Stimulated activated CD8-positive, alpha-beta memory T cell treated with anti-CD3 and anti-CD28 coated beads, Interleukin-12 subunit alpha, Interleukin-12 subunit beta, amount 100 ng/mL, for 24 hours (primary cell): ENCODE data around the gene PROSER3.

Source experiments
- DNase-seq: peaks from one replicate; pipeline ENCODE4 v3.0.0-alpha.2; 2020; ENCODE audit errors: extremely low read depth

Gene PROSER3

DNA sequence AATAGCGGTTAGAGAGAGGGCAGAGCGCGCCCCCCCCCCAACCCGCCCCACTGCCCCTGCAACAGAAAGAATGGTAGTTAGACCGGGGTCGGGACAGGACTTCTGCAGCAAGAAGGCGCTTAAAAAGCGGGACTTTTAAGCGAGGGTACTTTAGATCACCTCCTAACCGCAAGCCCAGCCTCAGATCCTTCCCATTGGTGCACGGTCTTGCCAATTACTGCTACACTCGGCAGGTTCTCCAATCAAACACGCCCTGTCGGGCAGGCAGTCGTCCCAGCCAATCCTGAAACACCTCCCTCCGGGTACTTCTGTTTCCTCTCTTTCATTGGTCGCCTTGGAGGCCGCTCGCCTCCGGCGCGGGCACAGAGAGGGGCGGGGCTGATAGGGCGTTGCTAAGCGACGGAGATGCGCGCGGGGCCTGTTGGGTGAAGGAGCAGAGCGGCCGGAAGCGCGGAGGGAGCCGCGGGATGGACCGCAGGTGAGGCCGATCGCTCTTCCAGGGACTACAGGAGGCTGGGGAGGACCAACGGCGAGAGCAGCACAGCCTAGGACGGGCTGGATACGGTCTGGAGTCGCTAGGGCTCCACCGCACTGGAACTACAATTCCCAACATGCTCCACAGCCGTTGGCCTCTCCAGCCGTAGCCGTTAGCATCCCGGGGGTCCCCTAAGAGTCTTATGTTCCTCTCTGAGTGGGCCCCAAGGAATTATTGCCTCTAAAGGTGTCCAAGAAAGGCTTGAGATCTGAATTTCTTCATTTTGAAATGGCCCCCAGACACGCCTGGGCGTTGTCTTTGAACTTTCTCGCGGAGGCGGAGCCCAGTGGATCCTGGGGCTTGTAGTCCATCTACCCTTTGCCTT, at the start of gene PROSER3:
Gene PROSER3, plus strand, starts transcription at position 428 of the 860 bp plus-strand sequence. Its CDS starts 40 bp downstream, at position 468.
- peak; percentile 95 for DNase-seq

DNA sequence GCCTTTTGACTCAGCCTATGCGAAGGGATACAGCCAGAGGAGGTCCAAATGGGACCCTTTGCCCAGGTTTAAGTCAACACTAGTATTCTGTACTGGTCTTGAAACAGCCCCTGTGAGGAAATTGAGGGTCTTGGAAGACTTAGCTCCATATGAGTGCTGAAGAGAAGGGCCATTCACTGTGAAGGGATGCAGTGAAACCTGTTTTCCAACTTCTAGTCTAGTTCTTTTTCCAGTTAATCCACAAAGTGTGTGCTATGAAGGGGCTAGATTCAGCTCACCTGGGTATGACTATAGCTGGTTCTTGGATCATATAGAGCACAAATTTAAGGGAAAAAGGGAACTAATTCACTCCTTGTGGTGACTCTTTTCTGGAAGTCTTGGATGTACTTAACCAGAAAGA, 49.6 kb upstream of the PROSER3 start:
- no peak for DNase-seq

DNA sequence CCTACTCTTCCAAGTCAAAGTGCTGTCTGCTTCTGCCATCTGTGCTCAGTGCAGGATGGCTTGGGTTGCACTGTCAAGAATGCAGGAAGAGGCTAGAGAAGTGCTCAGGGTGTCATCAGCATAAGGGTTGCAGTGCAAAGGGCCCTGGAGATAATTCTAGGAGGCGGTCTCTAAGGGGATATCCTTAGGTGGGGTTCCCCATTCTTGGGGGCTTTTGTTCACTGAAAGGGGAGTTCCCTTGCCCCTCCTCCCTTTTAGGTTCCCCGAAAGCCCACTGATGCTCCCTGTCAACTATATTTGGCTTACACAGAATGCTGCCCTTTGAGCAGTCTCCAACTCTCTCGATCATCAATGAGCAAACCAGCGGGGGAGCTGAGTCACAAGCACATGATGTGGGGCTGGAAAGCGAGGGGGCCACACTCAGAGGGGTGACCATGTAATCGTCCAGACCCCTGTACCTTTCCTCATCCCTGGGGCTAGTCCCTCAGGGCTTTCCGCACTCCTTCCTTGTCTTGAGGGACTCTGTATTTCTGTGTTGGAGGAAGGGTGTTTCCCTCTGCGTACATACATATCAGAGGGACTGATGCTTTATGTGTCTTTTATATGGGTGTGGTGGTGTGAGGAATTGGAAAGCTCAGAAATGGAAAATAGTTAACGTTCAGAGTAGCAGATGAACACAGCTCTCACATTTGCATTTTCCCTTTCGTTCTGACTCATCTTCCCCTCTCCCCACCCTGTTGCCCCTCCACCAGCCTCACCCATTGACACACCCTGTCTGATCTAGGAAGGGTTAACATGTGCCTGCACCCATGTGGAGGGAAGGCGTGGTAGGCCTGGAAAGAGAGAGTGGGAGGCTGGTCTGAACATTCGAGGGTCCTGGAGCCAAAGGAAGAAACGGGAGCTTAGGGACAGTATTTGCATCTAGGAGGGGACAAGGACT, 46.9 kb upstream of the PROSER3 start:
- peak; percentile 47 for DNase-seq

GRCh38 chr19:35712567-35713505, 45.1 kb upstream of the PROSER3 start:
- peak; percentile 72 for DNase-seq

- DNase-seq: no peak
Measured at GRCh38 chr19:35713506-35713850, 44.5 kb upstream of the PROSER3 start.

DNA sequence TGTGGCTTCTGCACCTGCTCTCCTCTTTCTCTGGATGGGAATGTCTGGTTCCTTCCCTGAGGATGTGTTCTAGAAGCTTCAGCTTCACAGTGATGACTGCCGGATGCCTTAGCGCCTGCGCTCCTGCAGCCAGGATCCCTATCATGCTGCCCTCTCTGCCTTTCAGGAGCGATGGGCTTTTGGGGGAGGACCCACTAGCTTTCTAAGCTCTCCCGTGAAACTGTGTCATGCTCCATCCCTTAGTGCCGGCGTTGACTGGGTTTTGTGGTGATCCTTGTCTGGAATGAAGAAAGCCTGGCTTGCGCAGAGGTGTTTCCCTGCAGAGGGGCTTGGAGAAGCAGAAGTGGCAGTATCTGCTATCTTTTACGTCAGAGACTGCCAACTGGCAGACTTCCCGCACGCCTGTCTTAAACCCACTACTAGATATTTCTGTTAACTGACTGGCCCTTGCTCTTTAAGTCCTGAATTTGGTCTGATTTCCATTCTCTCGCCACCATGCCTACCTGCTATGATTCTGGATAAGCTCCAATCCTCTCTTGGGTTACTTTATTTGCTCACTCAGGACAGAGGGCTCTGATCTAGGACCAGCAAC, 44.0 kb upstream of the PROSER3 start:
- DNase-seq: no peak

DNA sequence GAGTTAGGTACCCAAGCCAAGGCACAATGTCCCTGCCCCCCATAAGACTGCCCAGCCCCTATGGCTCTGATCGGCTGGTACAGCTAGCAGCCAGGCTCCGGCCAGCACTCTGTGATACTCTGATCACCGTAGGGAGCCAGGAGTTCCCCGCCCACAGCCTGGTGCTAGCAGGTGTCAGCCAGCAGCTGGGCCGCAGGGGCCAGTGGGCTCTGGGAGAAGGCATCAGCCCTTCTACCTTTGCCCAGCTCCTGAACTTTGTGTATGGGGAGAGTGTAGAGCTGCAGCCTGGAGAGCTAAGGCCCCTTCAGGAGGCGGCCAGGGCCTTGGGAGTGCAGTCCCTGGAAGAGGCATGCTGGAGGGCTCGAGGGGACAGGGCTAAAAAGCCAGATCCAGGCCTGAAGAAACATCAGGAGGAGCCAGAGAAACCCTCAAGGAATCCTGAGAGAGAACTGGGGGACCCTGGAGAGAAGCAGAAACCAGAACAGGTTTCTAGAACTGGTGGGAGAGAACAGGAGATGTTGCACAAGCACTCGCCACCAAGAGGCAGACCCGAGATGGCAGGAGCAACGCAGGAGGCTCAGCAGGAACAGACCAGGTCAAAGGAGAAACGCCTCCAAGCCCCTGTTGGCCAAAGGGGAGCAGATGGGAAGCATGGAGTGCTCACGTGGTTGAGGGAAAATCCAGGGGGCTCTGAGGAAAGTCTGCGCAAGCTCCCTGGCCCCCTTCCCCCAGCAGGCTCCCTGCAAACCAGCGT, 43.2 kb upstream of the PROSER3 start:
- DNase-seq: no peak

DNA sequence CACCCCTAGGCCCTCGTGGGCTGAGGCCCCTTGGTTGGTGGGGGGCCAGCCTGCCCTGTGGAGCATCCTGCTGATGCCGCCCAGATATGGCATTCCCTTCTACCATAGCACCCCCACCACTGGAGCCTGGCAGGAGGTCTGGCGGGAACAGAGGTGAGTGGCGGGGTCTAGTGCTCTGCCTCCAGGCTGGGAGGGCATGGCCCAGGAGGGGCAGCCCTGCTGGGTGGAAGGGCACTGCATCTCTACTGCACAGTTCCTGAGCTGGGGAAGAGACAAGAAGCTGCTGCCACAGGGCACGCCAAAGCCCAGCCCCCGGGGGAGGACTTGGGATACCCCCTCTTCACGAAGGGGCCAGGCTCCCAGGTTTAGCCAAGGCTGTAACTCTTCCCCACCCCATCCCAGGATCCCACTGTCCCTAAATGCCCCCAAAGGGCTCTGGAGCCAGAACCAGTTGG, 42.6 kb upstream of the PROSER3 start:
- no peak for DNase-seq

DNA sequence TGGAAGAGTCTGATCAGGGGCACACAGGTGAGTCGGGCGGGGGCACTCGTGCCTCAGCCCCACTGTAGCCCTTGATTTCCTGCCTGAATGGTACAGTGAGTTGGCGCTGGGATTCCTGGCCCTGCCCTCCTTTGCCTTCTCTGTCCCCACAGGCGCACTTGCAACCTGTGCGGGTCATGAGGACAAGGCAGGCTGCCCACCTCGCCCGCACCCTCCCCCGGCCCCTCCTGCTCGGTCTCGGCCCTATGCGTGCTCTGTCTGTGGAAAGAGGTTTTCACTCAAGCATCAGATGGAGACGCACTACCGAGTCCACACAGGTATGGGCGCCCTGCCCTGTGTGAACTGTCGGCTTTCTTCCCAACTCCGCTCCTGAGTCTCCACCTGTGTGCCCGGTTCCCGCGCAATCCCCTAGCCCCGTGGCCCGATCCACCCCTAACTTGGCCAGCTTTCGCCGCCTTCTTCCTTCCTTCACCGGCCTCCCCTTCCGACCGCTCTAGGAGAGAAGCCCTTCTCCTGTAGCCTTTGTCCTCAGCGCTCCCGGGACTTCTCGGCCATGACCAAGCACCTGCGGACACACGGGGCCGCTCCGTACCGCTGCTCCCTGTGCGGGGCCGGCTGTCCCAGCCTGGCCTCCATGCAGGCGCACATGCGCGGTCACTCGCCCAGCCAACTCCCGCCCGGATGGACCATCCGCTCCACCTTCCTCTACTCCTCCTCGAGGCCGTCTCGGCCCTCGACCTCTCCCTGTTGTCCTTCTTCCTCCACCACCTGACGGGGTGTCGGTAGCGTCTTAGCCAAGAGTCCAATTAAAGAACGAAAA, 41.8 kb upstream of the PROSER3 start:
- DNase-seq: no peak

DNA sequence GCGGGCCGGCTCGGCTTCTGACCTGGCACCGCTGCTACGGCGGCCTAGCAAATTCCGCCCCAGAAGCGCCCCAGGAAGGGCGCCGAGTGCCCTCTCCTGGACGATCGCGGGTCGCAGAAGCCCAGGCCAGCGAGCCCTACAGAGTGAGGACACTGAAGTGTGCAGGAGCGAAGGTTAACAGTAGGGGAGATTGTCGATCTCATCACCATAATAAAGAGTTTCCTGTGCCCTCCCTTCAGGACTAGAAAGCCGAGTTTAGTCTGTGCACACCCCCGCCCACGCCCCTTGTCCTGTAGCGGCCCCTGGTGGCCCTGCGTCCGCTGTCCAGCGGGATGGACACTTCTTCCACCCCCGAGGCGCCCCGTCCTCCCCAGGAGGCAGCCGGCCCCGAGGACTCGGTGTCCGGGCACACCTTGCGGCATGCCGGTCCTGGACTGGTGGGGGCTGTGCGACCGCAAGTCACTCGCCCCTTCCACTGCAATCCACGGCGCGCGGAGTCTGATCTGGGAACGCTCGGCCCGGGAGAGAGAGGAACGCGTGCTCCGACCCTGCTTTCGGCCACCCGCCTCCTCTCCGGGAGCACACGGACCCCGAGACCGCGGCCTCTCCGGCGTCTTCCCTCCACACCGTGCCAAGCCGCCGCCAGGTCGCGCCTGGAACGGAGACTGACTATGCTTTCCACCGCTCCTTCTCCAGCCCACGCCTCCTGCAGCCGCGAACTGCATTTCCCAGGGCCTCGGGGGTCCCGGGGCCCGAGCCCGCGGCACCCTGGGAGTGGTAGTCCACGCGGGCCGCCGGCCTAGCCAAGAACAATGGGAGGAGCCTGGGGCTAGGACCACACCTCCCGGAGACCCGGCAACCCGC, 40.9 kb upstream of the PROSER3 start:
- DNase-seq: peak; percentile 92

DNA sequence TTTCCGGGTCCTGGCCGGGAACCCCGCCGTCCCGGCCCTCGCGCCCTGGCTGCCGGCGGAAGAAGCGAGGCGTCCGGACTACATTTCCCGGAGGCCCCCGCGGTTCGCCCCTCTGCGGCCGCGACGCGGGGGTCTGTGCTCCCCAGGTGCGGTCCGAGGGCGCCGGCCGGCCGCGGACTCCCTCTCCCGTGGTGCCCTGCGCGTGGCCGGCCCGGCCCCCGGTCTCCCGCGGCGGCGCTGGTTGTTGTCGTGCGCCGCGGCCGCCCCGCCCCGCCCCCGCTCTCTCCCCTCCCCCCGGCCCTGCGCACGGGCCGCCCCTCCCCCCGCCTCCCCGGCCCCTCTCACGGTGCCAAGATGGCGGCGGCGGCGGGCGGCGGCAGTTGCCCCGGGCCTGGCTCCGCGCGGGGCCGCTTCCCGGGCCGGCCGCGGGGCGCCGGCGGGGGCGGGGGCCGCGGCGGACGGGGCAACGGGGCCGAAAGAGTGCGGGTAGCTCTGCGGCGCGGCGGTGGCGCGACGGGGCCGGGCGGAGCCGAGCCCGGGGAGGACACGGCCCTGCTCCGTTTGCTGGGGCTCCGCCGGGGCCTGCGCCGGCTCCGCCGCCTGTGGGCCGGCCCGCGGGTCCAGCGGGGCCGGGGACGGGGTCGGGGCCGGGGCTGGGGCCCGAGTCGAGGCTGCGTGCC, 40.2 kb upstream of the PROSER3 start, which contains the start of gene KMT2B:
Gene KMT2B, plus strand, starts transcription at position 339 of the 680 bp plus-strand sequence. Its CDS starts 16 bp downstream, at position 355.
- DNase-seq: no peak

- no peak for DNase-seq
Measured at GRCh38 chr19:35718345-35719041, 39.5 kb upstream of the PROSER3 start.

DNA sequence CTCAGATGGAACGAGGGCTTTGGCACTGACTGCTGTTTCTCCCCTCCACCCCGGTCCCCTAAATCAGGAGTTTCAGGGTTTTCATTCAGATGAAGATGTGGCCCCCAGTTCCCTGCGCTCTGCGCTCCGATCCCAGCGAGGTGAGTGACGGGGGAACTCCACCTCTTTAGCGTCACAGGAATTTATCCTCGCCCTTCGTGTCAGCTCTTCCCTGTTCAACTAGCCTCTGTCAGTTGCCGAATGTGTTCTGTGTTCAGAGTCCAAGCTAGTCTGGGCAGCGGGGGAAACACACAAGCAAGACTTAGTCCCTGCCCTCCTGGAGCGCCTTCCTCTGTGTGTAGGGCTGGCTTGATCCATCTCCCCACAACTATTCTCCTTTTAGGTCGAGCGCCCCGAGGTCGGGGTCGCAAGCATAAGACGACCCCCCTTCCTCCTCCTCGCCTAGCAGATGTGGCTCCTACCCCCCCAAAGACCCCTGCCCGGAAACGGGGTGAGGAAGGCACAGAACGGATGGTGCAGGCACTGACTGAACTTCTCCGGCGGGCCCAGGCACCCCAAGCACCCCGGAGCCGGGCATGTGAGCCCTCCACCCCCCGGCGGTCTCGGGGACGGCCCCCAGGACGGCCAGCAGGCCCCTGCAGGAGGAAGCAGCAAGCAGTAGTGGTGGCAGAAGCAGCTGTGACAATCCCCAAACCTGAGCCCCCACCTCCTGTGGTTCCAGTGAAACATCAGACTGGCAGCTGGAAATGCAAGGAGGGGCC, 38.4 kb upstream of the PROSER3 start:
- no peak for DNase-seq

DNA sequence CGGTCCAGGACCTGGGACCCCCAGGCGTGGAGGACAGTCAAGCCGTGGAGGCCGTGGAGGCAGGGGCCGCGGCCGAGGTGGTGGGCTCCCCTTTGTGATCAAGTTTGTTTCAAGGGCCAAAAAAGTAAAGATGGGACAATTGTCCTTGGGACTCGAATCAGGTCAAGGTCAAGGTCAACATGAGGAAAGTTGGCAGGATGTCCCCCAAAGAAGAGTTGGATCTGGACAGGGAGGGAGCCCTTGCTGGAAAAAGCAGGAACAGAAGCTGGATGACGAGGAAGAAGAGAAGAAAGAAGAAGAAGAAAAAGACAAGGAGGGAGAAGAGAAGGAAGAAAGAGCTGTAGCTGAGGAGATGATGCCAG, 37.8 kb upstream of the PROSER3 start:
- DNase-seq: no peak

DNA sequence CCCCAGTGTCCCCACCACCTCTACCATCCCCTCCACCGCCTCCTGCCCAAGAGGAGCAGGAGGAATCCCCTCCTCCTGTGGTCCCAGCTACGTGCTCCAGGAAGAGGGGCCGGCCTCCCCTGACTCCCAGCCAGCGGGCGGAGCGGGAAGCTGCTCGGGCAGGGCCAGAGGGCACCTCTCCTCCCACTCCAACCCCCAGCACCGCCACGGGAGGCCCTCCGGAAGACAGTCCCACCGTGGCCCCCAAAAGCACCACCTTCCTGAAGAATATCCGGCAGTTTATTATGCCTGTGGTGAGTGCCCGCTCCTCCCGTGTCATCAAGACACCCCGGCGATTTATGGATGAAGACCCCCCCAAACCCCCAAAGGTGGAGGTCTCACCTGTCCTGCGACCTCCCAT, 37.3 kb upstream of the PROSER3 start:
- no peak for DNase-seq

DNA sequence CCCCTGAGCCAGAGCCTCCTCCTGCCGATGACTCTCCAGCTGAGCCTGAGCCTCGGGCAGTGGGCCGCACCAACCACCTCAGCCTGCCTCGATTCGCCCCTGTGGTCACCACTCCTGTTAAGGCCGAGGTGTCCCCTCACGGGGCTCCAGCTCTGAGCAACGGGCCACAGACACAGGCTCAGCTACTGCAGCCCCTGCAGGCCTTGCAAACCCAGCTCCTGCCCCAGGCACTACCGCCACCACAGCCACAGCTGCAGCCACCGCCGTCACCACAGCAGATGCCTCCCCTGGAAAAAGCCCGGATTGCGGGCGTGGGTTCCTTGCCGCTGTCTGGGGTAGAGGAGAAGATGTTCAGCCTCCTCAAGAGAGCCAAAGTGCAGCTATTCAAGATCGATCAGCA, 36.6 kb upstream of the PROSER3 start:
- no peak for DNase-seq
